Caco-2 (cell line): Measurements from ENCODE around the gene DEDD2. TPM values are rescaled to one million over a fixed set of nuclear protein-coding genes. Genes with fewer than 3 reads are reported as not detected.
A peak's percentile ranks its signal among the peaks of the same experiment; 100 is the strongest.

Source experiments
- BruUV-seq: library from RNA; stranded (reverse); fragments of 400-500 nt; replicated peaks from 2 replicates; lab custom pipeline; 2021; lab: Mats Ljungman, UMichigan
- CTCF ChIA-PET: fragments of 300-600 bp; sonication (Branson Sonifier 250); formaldehyde crosslinking; loops from one replicate; lab custom pipeline; 2022; ENCODE audit warnings: antibody characterized with exemption; lab: Charles Lee
- POLR2A ChIA-PET: fragments of 300-600 bp; sonication (Branson Sonifier 250); formaldehyde crosslinking; loops from one replicate; lab custom pipeline; 2022; ENCODE audit warnings: antibody characterized with exemption; lab: Charles Lee
- DNase-seq, 2 experiments: peaks; one replicate each; pipeline versions ENCODE4 v3.0.0 to v3.0.0-alpha.2; 2020 to 2022
- H3K27me3 ChIP-seq: replicated peaks from 2 replicates; pipeline ENCODE4 v1.6.0; 2011; ENCODE audit warnings: low read length; ENCODE audit not compliant: control insufficient read depth, insufficient read depth
- H3K36me3 ChIP-seq: 2 replicates; pipeline ENCODE4 v1.5.1; 2011; ENCODE audit warnings: low read length; ENCODE audit not compliant: control insufficient read depth, insufficient read depth
- H3K4me1 ChIP-seq: fragments of 250-450 bp; sonication (Bioruptor Pico); 2 replicates; pipeline ENCODE4 v1.5.1; 2020; ENCODE audit warnings: mild to moderate bottlenecking
- H3K4me3 ChIP-seq: 2 replicates; pipeline ENCODE4 v1.5.1; 2011; ENCODE audit warnings: low read depth, mild to moderate bottlenecking, control low read depth, low read length
- H3K9me3 ChIP-seq: fragments of 250-450 bp; sonication (Bioruptor Pico); 2 replicates; pipeline ENCODE4 v1.5.1; 2020; ENCODE audit warnings: mild to moderate bottlenecking, moderate library complexity
- H3K27ac Mint-ChIP-seq: one replicate; pipeline ENCODE4 v1.8.0; 2022; ENCODE audit warnings: mixed read lengths; ENCODE audit not compliant: unreplicated experiment
- H3K27me3 Mint-ChIP-seq: one replicate; pipeline ENCODE4 v1.8.0; 2022; ENCODE audit warnings: mixed read lengths; ENCODE audit not compliant: insufficient read depth, unreplicated experiment
- H3K36me3 Mint-ChIP-seq: one replicate; pipeline ENCODE4 v1.8.0; 2022; ENCODE audit warnings: mild to moderate bottlenecking, mixed read lengths; ENCODE audit not compliant: insufficient read depth, unreplicated experiment
- H3K4me1 Mint-ChIP-seq: one replicate; pipeline ENCODE4 v1.8.0; 2022; ENCODE audit warnings: low read depth, mixed read lengths; ENCODE audit not compliant: unreplicated experiment
- H3K4me3 Mint-ChIP-seq: one replicate; pipeline ENCODE4 v1.8.0; 2022; ENCODE audit warnings: mild to moderate bottlenecking, moderate library complexity, mixed read lengths; ENCODE audit not compliant: unreplicated experiment
- H3K9me3 Mint-ChIP-seq: one replicate; pipeline ENCODE4 v1.8.0; 2022; ENCODE audit warnings: mixed read lengths; ENCODE audit not compliant: unreplicated experiment
- intact Hi-C: fragments of 100-400 bp; cut with micrococcal nuclease; formaldehyde crosslinking; loops from one replicate; pipeline ENCODE4 v1.10.0; 2022; ENCODE audit not compliant: unreplicated experiment
- total RNA-seq: library from RNA; stranded (reverse); gene quantifications from 2 replicates; pipeline ENCODE4 v1.2.3, GENCODE V29; 2022
- TF ChIP-seq, protein P1 (sequence below), 2 experiments: fragments of 200-600 bp in 1 of 2; IDR thresholded peaks; 1 replicate in 1 of 2; 2 replicates in 1 of 2; pipeline versions ENCODE4 v1.5.1 to v1.8.0; 2011 to 2022; ENCODE audit warnings: antibody characterized with exemption in 1 of 2, control low read depth in 1 of 2, inconsistent platforms in 1 of 2, low read depth in 1 of 2, low read length in 1 of 2, mild to moderate bottlenecking in 1 of 2, moderate library complexity in 1 of 2; ENCODE audit not compliant: insufficient read depth in 1 of 2, severe bottlenecking in 1 of 2, unreplicated experiment in 1 of 2

DEDD2 gene
- total RNA-seq, 1 experiment from 2014 or later, result 31.2 TPM

DNA sequence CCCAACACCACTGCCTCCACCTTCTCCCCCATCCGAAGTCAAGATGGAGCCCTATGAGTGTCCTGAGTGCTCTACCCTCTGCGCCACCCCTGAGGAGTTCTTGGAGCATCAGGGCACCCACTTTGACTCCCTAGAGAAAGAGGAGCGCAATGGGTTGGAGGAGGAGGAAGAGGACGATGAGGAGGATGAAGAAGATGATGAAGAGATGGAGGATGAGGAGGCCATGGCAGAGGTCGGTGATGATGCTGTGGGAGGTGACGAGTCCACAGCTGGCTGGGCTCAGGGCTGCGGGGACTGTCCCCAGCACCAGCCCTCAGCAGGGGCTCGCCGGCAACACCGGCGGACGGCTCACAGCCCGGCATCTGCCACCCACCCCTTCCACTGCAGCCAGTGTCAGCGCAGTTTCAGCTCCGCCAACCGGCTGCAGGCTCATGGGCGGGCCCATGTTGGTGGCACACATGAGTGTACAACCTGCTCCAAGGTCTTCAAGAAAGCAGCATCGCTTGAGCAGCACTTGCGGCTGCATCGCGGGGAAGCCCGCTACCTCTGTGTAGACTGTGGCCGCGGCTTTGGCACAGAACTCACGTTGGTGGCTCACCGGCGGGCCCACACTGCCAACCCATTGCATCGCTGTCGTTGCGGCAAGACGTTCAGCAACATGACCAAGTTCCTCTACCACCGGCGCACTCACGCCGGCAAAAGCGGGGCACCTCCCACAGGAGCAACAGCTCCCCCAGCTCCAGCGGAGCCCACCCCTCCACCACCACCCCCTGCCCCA lies 7.7 kb upstream of the DEDD2 start:
- ChIA-PET POLR2A (no interaction called here), CTCF (no interaction called here)
- no peaks in the 10 kb centered on the region for H3K4me1 ChIP-seq
- peaks cover 6% of the 10 kb centered on the region for H3K36me3 ChIP-seq
- no peak overlapping the region for H3K27ac Mint-ChIP-seq
- no peaks in the 10 kb centered on the region for H3K9me3 ChIP-seq
- H3K4me3 ChIP-seq, result no peak overlapping the region
- H3K27me3 Mint-ChIP-seq, result no peaks in the 10 kb centered on the region
- no peaks in the 10 kb centered on the region for H3K27me3 ChIP-seq
- no peak overlapping the region for H3K4me3 Mint-ChIP-seq
- DNase-seq, result no peak
- H3K9me3 Mint-ChIP-seq, result no peaks in the 10 kb centered on the region
- peaks cover 11% of the 10 kb centered on the region for H3K4me1 Mint-ChIP-seq
- H3K36me3 Mint-ChIP-seq, result peaks cover 63% of the 10 kb centered on the region
- no TSS peak for BruUV-seq
- intact Hi-C loops, result no loop called here
- TF ChIP-seq, protein P1, sequence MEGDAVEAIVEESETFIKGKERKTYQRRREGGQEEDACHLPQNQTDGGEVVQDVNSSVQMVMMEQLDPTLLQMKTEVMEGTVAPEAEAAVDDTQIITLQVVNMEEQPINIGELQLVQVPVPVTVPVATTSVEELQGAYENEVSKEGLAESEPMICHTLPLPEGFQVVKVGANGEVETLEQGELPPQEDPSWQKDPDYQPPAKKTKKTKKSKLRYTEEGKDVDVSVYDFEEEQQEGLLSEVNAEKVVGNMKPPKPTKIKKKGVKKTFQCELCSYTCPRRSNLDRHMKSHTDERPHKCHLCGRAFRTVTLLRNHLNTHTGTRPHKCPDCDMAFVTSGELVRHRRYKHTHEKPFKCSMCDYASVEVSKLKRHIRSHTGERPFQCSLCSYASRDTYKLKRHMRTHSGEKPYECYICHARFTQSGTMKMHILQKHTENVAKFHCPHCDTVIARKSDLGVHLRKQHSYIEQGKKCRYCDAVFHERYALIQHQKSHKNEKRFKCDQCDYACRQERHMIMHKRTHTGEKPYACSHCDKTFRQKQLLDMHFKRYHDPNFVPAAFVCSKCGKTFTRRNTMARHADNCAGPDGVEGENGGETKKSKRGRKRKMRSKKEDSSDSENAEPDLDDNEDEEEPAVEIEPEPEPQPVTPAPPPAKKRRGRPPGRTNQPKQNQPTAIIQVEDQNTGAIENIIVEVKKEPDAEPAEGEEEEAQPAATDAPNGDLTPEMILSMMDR (IDR thresholded peaks at IDR 0.05; ENCODE audit: insufficient read depth in 1 of 2, low read depth in 1 of 2, low read length in 1 of 2, severe bottlenecking in 1 of 2, unreplicated experiment in 1 of 2), result no peak

DNA sequence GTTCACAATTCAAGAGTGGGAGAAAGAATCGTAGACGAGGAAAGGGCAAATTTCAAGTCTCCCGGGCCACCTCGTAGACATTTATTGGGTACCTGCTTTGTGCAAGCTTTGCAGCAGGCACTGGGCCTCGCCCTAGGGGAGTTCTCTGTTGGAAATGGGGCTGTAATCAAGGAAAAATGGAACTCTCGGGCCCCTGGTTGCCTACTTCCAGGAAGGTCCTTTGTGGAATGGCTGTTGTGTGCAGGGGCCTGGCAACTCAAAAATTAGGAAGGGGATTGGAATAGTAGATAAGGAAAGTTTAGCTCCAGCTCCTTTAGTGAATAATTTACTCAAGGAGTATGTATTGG lies 3.2 kb upstream of the DEDD2 start:
- peaks cover 41% of the 10 kb centered on the region for H3K36me3 Mint-ChIP-seq
- Histone ChIP-seq H3K9me3 (no peaks in the 10 kb centered on the region), H3K4me1 (peaks cover 23% of the 10 kb centered on the region), H3K27me3 (no peaks in the 10 kb centered on the region), H3K4me3 (peak overlapping the region; percentile 79), H3K36me3 (peaks cover 5% of the 10 kb centered on the region)
- ChIA-PET POLR2A (interaction anchor here (0.8 to 1.8 kb wide), 2 partner anchors 23 to 144 kb away, joined by 4 to 12 read pairs; partner anchors contain the start of gene ZNF574), CTCF (no interaction called here)
- peak overlapping the region; percentile 93 for H3K4me3 Mint-ChIP-seq
- no TSS peak for BruUV-seq
- TF ChIP-seq, protein P1 (IDR thresholded peaks at IDR 0.05; ENCODE audit: insufficient read depth in 1 of 2, low read depth in 1 of 2, low read length in 1 of 2, severe bottlenecking in 1 of 2, unreplicated experiment in 1 of 2), result no peak
- intact Hi-C loops, result loop anchor here (1.0 kb wide), 3 partner anchors 22 to 48 kb away; partner anchors contain the start of genes ERF and GSK3A
- no peaks in the 10 kb centered on the region for H3K27me3 Mint-ChIP-seq
- H3K27ac Mint-ChIP-seq, result peak overlapping the region; percentile 94
- peaks cover 21% of the 10 kb centered on the region for H3K4me1 Mint-ChIP-seq
- H3K9me3 Mint-ChIP-seq, result no peaks in the 10 kb centered on the region
- DNase-seq, result no peak

DNA sequence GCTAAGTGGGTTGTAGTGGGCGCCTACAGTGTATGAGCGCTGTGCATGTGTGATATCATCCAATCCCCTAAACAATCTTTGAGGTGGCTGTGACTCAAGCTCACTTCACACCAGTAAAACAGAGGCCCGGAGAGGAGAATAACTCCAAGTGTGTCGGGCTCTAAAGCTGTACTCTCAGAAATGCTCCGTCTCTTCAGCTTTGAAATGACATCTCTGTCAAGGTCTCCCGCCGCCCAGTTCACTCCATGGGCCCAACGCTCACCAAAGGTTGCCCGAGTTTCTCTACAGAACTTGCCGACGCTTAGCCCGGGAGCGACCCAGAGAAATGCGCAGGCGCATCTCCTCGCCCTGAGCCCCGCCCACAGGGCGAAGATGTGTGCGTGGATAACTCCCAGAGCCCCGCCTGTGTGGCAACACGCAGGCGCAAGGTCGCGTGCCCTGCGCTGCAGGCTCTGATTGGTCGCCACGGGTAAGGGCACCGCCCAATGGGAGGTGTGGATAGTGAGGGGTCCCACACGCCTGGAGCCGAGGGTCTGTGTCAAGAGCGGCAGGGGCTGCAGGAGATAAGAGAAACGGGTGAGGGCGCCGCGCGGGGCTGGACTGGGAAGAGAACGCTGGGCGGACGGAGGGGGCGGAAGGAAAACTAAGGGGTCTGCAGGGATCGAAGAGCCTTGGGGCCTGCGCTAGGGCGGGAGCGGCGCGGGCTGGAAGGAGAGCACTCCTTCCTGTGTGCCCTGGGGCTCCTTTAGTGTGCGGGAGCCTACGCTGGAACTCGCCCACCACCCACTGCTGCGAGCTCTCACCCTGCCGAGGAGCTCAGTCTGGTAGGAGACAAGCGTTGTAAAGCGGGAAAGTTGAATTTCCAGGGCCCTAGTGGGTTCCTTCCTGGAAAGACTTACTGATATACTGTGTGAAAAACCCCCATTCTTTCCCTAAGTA lies 2.6 kb upstream of the DEDD2 start, which contains the start of gene ZNF526:
TSS of gene ZNF526 (plus strand) at position 501 of the 939 bp plus-strand sequence. CDS start 4,092 bp downstream, outside the sequence.
- DNase-seq, result peak; percentile 99
- TSS peak; percentile 92 for BruUV-seq
- no peaks in the 10 kb centered on the region for H3K27me3 ChIP-seq
- no peaks in the 10 kb centered on the region for H3K27me3 Mint-ChIP-seq
- H3K4me1 Mint-ChIP-seq, result peaks cover 22% of the 10 kb centered on the region
- H3K9me3 ChIP-seq, result no peaks in the 10 kb centered on the region
- intact Hi-C loops, result loop anchor here (1.0 kb wide), 3 partner anchors 22 to 48 kb away; partner anchors contain the start of genes ERF and GSK3A
- TF ChIP-seq, protein P1 (IDR thresholded peaks at IDR 0.05; ENCODE audit: insufficient read depth in 1 of 2, low read depth in 1 of 2, low read length in 1 of 2, severe bottlenecking in 1 of 2, unreplicated experiment in 1 of 2), result peak in 1 of 2 experiments; percentile 2
- peaks cover 5% of the 10 kb centered on the region for H3K36me3 ChIP-seq
- peaks cover 47% of the 10 kb centered on the region for H3K36me3 Mint-ChIP-seq
- peak within 1 kb of the TSS; percentile 79 for H3K4me3 ChIP-seq
- ChIA-PET POLR2A (interaction anchor here (1.8 kb wide), 1 partner anchor 23 kb away, joined by 12 read pairs; no protein-coding TSS in a partner anchor), CTCF (interaction anchor here (0.6 kb wide), 2 partner anchors 160 to 222 kb away, joined by 3 to 6 read pairs; no protein-coding TSS in a partner anchor)
- H3K4me1 ChIP-seq, result peaks cover 25% of the 10 kb centered on the region
- peak within 1 kb of the TSS; percentile 93 for H3K4me3 Mint-ChIP-seq
- peak within 1 kb of the TSS; percentile 94 for H3K27ac Mint-ChIP-seq
- H3K9me3 Mint-ChIP-seq, result no peaks in the 10 kb centered on the region
